ENCODE results near the gene PSENEN.

Gene PSENEN

GRCh38 chr19:35775298-35776101 is 30.0 kb downstream of the PSENEN start, which contains the start of gene ARHGAP33:
Gene ARHGAP33, plus strand, starts transcription at chr19:35775564. Its CDS starts 95 bp downstream, at chr19:35775659.
- DNase-seq, result peak; percentile 99

GRCh38 chr19:35776102-35776788 is 30.8 kb downstream of the PSENEN start:
- no peak for DNase-seq

- no peak for DNase-seq
Observed at GRCh38 chr19:35777086-35777841, 31.8 kb downstream of the PSENEN start.

GRCh38 chr19:35777961-35778360 is 32.5 kb downstream of the PSENEN start:
- no peak for DNase-seq

GRCh38 chr19:35779033-35779432 is 33.6 kb downstream of the PSENEN start:
- DNase-seq, result no peak

GRCh38 chr19:35780058-35780457 is 34.6 kb downstream of the PSENEN start:
- DNase-seq, result no peak

- no peak for DNase-seq
Observed at GRCh38 chr19:35780717-35781116, 35.3 kb downstream of the PSENEN start.

GRCh38 chr19:35781650-35782049 is 36.2 kb downstream of the PSENEN start:
- DNase-seq, result no peak

- no peak for DNase-seq
Observed at GRCh38 chr19:35782589-35782988, 37.1 kb downstream of the PSENEN start.

- no peak for DNase-seq
Observed at GRCh38 chr19:35783469-35784434, 38.3 kb downstream of the PSENEN start.

GRCh38 chr19:35784503-35785338 is 39.3 kb downstream of the PSENEN start:
- DNase-seq, result no peak

GRCh38 chr19:35785339-35785627 is 39.8 kb downstream of the PSENEN start:
- no peak for DNase-seq

GRCh38 chr19:35786299-35787160 is 41.1 kb downstream of the PSENEN start:
- no peak for DNase-seq

GRCh38 chr19:35787227-35787799 is 41.9 kb downstream of the PSENEN start:
- no peak for DNase-seq

- no peak for DNase-seq
Observed at GRCh38 chr19:35788205-35788960, 42.9 kb downstream of the PSENEN start.

- no peak for DNase-seq
Observed at GRCh38 chr19:35789195-35789977, 43.9 kb downstream of the PSENEN start.

GRCh38 chr19:35789978-35790944 is 44.8 kb downstream of the PSENEN start:
- no peak for DNase-seq
